GM19035 (cell line): Measurements from ENCODE around the gene LOXHD1.

ENCODE experiments used
- ATAC-seq: cut with Tn5 transposase; IDR thresholded peaks from one replicate; pipeline ENCODE4 v1.9.1; 2021; ENCODE audit not compliant: unreplicated experiment

The LOXHD1 gene

DNA sequence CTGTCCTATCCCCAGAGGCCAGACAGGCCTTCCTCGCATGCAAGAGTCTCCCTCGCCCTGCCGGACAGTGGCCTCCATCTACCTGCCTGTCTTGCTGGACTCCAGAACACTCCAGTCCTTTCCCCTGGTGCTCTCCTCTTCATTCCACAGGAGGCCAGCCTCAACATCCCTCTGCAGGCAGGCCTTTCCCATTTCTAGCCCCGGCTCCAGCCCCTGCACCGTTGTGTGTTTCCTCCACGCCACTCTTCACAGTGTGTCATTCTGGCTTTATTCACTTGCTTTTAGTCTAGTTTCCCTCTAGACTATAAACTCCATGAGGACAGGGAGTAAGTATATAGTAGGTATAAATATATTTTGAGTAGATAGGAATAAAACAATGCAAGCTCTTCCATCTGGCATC, 81.2 kb downstream of the LOXHD1 start:
- no peak for ATAC-seq

DNA sequence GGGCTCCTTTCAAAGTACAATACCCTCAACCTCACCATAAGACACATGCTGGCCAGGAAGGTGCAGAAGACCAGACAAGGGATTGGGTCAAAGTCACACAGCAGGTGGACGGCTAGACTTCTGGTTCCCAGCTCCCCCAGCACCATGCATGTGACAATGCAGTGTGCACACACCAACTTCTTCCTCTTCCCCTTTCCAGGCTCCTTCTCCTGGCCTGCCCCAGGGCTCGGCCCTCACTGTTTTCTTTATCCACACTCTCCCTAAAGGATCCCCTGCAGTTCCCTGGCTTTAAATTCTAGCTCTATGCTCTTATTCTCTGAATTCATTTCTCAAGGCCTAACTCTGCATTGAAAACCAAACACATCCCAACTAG, 82.3 kb downstream of the LOXHD1 start:
- no peak for ATAC-seq

DNA sequence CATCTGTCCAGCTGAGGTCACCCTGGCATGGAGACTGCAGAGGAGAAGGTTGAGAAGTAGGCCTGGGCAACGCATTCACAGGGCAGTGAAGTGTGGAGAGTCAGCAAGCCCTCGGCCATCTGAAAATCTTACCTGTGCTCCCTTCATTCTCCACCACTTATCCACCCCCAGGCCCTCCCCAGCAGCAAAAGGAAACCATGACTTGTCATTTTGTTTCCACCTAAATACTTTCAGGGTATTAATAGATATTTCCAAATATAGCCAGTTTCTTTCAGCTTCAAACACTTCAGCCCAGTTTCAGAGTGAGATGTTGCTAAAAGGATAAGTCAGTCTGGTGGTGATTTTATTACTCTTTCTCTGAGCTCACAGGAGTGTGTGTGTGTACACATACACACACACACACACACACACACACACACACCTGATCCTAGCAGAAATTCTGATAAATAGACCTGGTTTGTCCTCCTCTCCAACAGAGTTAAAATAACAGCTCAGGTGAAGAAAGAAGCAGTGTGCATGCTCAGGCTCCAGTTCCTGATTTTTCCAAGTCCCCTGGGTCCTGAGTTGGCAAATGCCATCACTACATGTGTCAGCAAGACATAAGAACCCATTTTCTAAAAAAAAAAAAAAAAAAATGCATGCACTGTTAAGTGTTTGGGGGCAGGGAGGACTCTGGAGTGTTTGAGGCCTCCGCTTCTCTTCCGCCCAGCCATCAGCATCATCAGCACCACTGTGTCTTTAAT, 82.8 kb downstream of the LOXHD1 start:
- no peak for ATAC-seq

DNA sequence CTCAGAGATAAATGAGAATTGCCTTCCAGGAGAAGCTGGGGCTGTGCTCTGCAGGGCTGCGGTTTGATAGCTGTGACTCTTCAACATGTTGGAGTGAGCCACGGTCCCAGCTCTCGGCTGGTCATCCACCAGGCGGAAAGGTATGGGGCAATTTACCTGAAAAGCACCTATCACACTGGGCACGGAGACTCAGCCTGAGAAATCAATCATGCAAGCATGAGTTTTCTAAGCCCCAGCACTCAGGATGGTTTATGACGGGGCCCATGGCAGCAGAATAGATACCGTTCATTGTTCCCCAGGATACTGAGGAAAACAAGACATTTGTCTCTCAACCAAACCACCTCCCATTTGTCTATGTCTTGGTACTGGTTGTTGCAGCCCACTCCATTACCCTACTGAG, 83.9 kb downstream of the LOXHD1 start:
- ATAC-seq, result no peak

GRCh38 chr18:46571756-46572155, 85.3 kb downstream of the LOXHD1 start:
- no peak for ATAC-seq

DNA sequence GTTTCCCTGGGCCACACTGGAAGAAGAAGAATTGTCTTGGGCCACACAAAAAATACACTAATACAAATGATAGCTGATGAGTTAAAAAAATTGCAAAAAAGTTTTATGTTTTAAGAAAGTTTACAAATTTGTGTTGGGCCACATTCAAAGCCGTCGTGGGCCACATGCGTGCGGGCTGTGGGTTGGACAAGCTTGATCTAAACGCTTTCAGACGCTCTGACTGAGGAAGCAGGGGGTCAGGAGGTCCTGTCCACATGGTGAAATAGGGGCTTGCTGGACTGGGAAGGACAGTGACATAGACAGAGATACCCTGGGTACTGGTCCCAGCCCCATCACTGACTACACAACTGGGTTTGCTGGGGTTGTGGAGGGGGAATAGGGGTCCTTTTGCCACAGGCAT, 86.4 kb downstream of the LOXHD1 start:
- ATAC-seq, result no peak

GRCh38 chr18:46570134-46570533, 86.9 kb downstream of the LOXHD1 start:
- ATAC-seq, result no peak

GRCh38 chr18:46569211-46569610, 87.8 kb downstream of the LOXHD1 start:
- no peak for ATAC-seq

GRCh38 chr18:46567196-46567595, 89.8 kb downstream of the LOXHD1 start:
- ATAC-seq, result no peak

- no peak for ATAC-seq
Observed at GRCh38 chr18:46566111-46566510, 90.9 kb downstream of the LOXHD1 start.

- no peak for ATAC-seq
Observed at GRCh38 chr18:46565256-46565655, 91.8 kb downstream of the LOXHD1 start.

DNA sequence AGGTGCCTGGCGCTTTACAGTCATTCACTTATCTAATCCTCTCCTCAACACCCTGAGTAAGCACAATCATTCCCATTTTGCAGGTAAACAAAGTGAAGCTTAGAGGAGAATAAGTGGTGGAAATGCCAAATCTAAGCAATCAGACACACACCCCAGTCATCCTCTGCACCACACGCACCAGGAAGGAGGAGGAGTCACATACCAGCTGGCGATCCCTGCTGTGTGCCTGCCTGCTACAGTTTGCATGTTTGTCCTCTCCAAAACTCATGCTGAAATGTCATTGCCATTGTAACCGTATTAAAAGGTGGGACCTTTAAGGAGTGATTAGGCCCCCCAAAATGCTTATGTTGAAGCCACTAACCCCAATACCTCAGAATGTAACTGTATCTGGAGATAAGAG, 93.7 kb downstream of the LOXHD1 start:
- no peak for ATAC-seq

DNA sequence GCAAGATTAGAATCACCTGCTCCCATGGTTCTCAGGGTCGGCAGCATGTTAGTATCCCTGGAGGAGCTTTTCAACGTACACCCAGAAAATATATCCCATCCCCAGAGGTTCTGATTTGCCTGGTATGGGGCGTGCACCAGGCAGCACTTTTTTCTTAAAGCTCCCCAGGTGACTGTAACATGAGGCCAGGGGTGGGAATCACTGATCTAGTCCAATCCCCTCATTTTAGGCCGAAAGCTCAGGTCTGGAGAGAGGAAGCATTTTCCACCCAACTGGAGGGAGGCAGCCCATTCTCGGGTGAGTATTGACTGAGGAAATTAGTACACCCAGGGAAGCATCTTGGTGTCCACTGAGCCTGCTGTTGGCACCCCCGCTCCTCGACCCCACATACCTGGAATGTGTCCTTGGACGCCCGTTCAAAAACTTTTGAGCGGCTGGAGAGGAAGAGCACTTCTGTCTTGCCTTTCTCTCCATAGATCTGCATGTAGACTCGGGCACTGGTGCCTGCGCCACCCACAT, 94.3 kb downstream of the LOXHD1 start:
- ATAC-seq, result no peak

- ATAC-seq, result no peak
Observed at GRCh38 chr18:46560671-46561045, 96.4 kb downstream of the LOXHD1 start.

DNA sequence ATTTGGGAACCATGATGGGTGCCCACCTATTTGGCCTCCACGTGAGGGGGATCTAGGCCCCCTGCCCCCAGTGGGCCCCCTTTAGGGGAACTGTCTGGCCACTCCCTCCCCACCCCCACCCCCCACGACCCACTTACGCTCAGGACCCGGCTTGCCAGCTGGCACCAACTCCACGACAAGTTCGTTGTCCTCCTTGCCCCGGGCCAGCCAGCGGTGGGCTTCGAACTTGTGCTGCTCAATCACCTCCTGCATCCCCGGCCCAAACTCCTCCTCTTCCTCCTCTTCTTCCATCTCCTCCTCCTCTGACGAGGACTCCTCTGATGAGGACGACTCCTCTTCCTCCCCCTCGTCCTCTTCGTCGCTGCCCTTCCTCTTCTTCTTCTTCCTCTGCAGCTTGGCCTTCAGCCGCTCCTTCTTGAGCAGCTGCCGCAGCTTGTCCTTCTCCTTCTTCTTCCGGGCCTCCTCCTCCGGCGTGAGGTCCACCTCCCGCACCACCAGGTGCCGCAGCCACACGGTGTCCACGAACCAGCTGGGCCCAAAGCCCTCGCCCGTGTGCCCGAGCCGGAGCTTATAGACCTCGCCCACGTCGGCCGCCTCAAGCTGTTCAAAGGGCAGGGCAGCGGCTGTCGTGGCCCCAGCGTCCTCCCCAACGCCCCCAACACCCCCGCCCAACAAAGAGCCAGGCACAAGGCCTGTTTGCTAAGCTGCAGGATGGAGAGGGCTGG, 96.9 kb downstream of the LOXHD1 start:
- no peak for ATAC-seq

DNA sequence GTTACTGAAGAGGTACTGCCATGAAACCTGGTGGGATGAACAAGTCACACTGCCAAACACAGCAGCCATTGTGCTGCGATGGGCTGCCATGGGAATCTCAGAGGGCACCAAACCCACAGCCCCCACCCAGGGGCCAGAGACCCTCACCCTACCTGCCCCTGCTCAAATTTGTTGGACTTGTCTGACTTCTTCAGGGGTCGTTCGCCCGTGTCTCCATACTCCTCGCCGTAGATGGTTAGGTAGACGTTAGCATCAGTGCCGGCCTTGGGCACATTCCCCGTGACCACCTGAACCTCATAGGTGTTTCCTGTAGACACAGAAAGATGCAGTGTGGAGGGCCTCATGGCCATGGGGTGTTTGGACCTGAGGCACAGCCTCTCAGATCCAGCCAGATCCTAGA, 97.7 kb downstream of the LOXHD1 start:
- ATAC-seq, result no peak

DNA sequence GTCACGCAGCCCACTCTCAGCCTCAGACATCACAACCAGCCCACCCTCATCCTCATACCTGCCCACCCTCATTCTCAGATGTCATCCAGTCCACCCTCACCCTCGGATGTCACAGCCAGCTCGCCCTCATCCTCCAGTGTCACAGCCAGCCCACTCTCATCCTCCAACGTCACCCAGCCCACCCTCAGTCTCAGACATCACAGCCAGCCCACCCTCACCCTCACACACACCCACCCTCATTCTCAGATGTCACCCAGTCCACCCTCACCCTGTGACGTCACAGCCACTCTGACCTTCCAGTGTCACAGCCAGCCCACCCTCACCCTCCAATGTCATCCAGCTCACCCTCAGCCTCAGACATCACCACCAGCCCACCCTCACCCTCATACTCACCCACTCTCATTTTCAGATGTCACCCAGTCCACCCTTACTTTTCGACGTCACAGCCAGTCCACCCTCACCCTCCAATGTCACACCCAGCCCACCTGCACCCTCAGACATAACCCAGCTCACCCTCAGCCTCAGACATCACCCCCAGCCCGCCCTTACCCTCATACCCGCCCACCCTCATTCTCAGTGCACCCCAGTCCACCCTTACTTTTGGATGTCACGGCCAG, 100.3 kb downstream of the LOXHD1 start:
- ATAC-seq, result no peak

- ATAC-seq, result no peak
Observed at GRCh38 chr18:46555724-46556123, 101.3 kb downstream of the LOXHD1 start.

- no peak for ATAC-seq
Observed at GRCh38 chr18:46555213-46555612, 101.8 kb downstream of the LOXHD1 start.

- no peak for ATAC-seq
Observed at GRCh38 chr18:46554406-46555080, 102.5 kb downstream of the LOXHD1 start.

GRCh38 chr18:46550609-46551008, 106.4 kb downstream of the LOXHD1 start:
- ATAC-seq, result no peak

GRCh38 chr18:46547520-46547919, 109.5 kb downstream of the LOXHD1 start:
- no peak for ATAC-seq
